GM12801 (cell line): Measurements from ENCODE around the gene COPZ1.

ENCODE experiments used
- CTCF ChIP-seq: IDR thresholded peaks from one replicate; pipeline ENCODE4 v1.5.1; 2011; ENCODE audit warnings: control low read depth; ENCODE audit not compliant: insufficient read length; ENCODE audit errors: extremely low read depth

COPZ1 gene

DNA sequence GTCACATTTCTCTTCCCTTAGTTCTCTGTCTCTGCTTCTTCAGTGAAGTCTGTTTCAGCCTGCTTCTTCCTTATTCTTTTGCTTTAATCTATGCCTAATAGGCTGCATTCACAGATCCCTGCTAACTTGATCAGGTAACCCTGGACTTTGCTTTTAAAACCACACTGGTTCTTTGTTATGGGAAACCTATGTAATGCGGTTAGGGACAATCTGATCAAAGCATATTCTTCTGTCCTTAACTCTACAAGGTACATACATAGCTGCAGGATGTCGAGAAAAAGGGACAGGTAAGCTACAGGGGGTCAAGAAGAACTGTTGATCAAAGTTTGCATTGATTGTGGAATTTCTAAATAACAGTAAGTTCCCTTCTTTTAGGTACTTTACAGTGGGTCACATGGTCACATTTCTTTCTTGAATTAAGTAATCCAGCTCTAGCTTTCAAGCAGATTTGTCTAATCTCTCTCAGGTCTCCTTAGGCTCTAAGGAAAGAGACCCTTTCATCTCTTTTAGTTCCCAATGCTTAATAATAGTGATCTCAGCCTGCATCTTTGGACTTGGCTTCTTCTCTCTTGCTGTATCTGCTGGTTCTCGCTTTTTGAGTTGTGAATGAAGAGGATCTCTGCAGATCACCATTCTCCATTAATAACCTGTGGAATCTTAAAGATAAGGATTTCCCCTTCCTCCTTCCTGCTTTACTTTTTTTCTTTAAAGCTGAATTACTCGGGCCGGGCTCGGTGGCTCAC, 3.8 kb downstream of the COPZ1 start:
- no peak for TF ChIP-seq CTCF

- no peak for TF ChIP-seq CTCF
These were observed 4.8 kb downstream of the COPZ1 start for GRCh38 chr12:54329759-54330158.

DNA sequence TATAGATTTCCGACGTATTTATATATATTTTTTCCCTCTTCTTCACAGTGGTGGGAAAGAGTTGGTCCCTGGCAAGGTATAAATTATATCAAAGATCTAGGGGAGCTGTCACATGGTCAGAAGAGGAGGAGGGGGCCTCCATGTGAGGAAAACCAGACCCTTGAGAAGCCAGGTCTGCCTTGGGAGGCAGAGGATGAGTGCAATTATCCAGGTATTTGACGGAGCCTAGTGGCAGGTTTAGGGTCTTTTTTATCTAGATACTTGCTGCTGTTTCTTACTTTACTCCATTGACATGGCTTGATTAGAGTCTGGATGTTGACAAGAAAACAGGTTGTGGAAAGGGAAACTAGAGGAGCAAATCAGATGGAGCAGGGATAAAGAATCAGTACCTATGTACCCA, 5.5 kb downstream of the COPZ1 start:
- TF ChIP-seq CTCF: no peak

DNA sequence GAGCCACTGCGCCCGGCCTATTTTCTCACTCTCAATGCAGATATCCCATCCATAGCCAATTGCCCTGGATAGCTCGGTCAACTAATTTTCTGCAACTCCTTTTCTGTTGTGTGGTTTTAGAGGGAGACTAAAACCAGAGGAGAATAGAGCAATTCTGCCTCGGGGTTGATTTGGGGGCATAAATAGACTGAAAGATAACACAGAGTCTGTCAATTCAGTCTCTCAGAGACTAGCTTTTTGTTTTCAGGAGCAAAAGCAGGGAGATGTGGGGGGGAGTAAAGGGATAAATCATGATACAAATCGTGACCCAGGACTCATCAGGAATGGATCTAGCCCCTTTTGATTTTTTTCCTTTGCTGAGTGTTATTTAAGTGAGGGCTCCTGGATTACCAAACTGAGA, 6.5 kb downstream of the COPZ1 start:
- no peak for TF ChIP-seq CTCF

DNA sequence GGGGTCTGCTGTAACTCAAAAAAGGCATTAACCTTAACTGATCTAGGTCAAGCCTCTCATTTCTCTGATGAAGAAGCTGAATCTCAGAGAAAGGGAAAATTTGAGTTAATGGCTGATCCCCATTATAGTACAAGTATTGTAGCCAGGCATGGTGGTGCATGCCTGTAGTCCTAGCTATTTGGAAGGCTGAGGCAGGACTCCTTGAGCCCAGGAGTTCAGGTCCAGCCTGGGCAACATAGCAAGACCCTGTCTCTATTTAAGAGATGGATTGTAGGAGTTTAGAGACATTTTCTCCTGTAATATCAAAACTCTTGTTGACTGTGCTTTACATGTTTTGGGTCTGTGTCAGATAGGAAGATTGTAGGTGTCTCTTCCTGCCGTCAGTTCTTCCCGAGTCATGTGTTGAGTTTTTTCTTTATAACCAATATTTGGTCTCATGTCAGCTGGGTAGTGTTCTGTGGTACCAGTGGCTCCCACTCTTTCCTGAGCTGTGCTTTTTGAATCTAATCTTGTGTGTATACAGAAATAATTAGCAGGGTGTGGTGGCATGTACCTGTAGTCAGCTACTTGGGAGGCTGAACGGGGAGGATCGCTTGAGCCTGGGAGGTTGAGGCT, 8.6 kb downstream of the COPZ1 start:
- no peak for TF ChIP-seq CTCF

- TF ChIP-seq CTCF: no peak
These were observed 12.4 kb downstream of the COPZ1 start for GRCh38 chr12:54337280-54337842.

DNA sequence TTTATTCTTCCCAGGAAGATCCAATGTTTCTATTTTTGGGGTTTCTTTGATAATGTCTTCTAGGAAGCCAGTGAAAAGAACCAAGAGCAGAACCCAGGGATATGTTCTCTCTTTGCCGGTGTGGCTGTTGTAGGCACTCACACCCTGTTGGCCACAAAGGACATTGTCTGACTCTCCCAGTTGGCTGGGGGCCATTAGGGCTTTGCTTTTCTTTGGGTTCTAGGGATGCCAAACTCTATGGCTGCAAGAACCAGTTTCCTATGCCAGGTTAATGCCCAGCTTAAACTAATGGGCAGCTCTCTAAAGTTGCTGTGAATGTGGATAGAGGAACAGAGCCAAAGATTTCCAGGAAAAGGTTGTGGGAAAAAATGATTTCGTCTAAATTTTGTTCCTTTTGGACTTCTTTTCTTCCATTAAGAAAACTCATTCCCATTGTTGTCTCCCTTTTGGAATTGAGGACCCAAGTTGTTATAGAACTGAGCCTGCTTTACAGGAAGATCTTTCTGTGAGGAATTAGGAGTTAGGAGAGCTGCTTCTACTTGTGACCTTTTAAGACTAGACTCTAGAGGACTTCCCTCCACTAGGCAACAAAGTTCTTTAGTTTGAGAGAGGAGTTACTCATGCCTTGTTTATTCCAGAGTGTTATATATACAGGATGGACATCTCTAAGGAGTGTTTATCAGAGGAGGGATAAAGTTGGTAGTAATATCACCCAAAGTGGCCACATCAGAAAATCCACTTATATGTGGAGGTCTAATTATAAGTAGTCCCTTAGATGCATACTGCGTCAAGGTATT, 13.1 kb downstream of the COPZ1 start:
- no peak for TF ChIP-seq CTCF
